Retinal pigment epithelial cell (primary cell): ENCODE data around the gene ZMPSTE24.
A peak's percentile ranks its signal among the peaks of the same experiment; 100 is the strongest.

Experiments used
- DNase-seq: peaks from one replicate; pipeline ENCODE4 v3.0.0-alpha.2; 2010; ENCODE audit warnings: low read depth
- H3K4me3 ChIP-seq: 2 replicates; pipeline ENCODE4 v1.5.1; 2011; ENCODE audit warnings: mild to moderate bottlenecking, low read length, control low read depth, moderate library complexity
- TF ChIP-seq, protein P1 (sequence below): conservative IDR thresholded peaks from 2 replicates; pipeline ENCODE4 v1.5.1; 2011; ENCODE audit warnings: low read depth, low read length, control low read depth, inconsistent platforms

ZMPSTE24 gene

GRCh38 chr1:40309374-40310128, 51.5 kb downstream of the ZMPSTE24 start:
- TF ChIP-seq, protein P1, sequence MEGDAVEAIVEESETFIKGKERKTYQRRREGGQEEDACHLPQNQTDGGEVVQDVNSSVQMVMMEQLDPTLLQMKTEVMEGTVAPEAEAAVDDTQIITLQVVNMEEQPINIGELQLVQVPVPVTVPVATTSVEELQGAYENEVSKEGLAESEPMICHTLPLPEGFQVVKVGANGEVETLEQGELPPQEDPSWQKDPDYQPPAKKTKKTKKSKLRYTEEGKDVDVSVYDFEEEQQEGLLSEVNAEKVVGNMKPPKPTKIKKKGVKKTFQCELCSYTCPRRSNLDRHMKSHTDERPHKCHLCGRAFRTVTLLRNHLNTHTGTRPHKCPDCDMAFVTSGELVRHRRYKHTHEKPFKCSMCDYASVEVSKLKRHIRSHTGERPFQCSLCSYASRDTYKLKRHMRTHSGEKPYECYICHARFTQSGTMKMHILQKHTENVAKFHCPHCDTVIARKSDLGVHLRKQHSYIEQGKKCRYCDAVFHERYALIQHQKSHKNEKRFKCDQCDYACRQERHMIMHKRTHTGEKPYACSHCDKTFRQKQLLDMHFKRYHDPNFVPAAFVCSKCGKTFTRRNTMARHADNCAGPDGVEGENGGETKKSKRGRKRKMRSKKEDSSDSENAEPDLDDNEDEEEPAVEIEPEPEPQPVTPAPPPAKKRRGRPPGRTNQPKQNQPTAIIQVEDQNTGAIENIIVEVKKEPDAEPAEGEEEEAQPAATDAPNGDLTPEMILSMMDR: no peak
- H3K4me3 ChIP-seq: no peak overlapping the region
- peak; percentile 96 for DNase-seq

GRCh38 chr1:40310129-40310461, 52.1 kb downstream of the ZMPSTE24 start:
- DNase-seq: no peak
- no peak overlapping the region for H3K4me3 ChIP-seq
- TF ChIP-seq, protein P1: no peak

DNA sequence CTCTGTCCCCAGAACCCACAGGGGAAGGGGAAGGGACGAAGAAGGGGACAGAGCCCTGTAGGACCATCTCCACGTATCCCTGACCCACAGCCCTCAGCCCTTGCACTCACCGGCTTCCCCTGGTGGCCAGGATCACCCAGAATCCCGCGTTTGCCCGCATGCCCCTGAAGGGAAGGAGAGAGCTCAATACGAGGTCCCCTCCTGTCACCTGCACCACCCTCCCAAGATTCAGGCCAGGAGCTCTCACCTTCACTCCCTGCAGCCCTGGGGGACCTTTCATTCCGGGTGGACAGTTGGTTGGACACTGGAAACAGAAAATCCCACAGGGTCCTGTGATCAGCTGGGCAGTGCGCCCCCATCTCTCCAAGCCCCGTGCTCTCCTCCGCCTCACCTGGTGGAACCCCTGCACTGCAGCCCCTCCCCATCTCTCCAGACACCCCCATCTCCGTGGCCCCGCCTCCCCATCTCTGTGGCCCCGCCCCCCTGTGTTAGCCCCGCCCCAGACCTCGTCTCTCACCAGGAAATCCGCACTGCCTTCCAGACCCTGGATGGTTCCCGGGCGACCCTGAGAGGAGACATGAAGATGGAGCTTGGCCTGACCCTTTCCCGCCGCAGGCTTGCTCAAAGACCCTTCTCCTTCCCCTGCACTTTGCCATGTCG, 53.1 kb downstream of the ZMPSTE24 start:
- no peak overlapping the region for H3K4me3 ChIP-seq
- TF ChIP-seq, protein P1: peak; percentile 4
- no peak for DNase-seq

DNA sequence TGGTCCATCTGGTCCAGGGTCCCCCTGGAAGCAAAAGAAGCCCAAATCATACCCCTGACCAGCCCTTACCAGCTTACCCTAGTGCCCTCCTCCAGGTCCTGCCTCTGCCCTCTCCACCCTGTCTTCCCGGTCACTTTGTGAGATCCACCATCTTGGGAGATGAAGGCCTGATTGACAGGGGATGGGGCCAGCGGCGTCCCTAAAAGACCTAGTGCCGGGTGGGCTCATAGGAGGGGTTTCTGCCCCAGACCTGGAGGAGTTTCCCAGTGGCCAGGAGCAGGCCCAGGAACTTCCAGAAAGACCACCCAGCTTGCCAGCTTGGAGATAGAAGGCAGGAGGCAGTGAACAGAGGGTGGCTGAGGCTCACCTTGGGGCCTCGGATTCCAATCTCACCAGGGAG, 53.7 kb downstream of the ZMPSTE24 start:
- TF ChIP-seq, protein P1: no peak
- H3K4me3 ChIP-seq: no peak overlapping the region
- no peak for DNase-seq

DNA sequence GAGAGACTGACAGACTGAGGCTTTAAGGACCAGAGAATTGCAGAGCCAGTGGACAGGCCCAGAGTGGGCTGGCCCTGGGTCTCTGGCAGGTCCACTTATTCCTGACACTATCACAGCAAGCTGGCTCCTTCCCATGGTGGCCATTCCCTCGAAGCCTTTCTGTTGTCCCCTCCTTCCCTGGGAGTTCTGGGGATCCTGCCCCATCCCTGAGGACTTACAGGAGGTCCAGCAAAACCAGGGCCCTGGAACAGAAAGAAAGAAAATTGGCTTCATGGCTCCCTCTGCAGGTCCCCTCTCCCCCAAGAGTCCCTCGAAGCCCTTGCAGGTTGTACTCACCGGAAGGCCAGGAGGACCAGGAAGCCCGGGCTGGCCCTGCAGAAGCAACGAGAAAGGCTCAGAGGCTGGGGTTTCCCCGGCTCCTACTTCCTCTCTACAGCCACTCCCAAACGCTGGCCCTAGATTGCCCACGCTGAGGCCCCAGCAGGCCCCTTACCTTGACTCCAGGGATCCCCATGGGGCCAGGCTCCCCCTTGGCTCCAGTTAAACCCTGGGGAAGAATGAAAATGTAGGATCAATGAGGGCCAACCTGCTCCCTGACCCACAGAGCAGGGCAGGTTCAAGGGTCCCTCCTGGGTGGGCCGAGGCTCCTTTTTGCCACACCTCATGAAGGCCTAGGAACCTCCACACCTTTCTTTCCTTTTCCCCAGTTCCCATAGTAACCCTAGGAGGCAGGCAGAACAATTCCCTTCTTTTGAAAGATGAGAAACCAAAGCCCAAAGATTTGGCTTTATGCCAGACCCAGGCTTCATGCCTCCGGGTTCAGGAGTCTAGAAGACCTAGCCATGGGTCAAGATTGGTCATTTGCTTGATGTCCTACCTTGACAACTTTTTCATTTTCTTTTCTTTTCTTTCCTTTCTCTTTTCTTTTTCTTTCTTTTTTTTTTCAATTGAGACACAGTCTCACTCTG, 54.5 kb downstream of the ZMPSTE24 start:
- DNase-seq: no peak
- TF ChIP-seq, protein P1: no peak
- no peak overlapping the region for H3K4me3 ChIP-seq

- H3K4me3 ChIP-seq: no peak overlapping the region
- no peak for DNase-seq
- TF ChIP-seq, protein P1: no peak
These were observed 55.4 kb downstream of the ZMPSTE24 start for GRCh38 chr1:40313329-40313957.
